ENCODE results near the gene LIN7A.

LIN7A gene, protein sequence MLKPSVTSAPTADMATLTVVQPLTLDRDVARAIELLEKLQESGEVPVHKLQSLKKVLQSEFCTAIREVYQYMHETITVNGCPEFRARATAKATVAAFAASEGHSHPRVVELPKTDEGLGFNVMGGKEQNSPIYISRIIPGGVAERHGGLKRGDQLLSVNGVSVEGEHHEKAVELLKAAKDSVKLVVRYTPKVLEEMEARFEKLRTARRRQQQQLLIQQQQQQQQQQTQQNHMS

DNA sequence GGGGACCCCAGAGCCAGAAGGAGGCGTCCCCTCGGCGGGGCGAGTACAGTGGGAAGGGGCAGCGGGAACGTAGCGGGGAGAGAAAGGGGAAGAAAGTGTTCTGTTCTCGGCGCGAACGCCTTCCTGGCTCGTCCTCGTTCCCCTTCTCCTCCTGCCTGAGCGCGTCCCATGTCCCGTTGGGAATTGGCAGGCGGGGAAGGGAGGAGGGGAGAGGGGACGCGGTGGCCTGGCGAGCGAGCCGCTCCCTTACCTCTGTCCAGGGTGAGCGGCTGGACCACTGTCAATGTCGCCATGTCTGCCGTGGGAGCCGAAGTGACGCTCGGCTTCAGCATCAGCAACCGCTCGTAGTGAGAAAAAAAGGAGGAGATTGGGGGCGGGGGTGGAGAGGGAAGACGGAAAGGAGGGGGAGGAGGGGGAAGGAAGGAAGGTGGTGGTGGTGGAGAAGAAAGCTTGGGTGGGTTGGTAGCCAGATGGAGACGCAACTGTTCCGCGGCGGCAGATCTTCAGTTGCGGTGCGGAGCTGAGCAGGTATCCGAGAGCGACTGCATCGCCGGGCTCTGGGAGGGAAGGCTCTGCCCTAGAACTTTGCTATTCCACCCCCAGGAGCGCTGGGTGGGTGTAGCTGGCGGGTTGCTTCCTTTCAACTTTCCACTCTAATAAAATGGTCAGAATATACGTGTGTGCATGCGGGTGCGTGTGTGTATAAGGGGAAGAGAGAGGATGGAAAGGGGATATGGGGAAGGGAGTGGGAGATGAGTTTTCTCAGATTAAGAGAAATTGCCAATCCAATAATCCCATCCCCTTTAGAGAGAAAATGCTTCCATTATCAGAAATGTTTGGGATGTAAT lies at the start of gene LIN7A:
LIN7A (minus strand) TSS at position 544 of the 848 bp plus-strand sequence; CDS start at position 332, 212 bp downstream.
- DNase-seq (ENCODE audit: low read depth in 1 of 2, low spot score in 1 of 2) = no peak

DNA sequence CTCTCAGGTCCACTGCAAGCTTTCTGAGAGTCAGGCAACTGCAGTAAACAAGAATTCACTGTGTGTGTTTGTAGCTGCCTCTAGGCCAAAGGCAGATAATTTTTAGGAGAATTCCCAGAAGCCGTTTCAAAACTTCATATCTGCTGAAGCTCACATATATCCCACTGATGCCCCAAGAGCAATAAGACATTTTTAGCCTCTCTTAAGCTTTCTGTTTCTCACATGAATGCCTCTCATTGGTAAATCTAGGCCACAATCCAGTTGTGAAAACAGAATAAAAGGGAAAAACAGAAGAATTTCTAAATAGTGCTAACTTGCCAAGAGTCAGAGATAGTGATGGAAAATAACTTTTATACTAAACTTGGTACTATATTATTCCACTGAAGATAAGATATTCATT lies 48.5 kb upstream of the LIN7A start:
- DNase-seq (ENCODE audit: low read depth in 1 of 2, low spot score in 1 of 2) = no peak

DNA sequence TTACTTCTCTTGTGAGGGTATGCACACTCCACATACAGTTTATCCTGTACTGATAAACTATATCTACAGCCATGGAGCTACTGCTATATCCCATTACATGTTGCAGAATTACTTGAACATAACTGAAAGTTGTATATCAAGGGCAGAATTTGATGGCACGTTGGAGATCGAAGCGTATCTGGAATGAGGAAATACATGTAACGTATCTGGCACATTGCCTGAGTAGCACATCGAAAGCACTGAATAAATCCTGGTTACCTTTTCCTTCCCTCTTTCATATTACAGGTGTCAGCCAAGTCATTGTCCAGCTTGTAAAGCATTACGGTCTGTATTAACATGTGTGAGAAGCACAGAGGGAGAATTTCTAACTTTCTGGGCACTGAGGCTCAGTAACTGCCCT lies 42.1 kb upstream of the LIN7A start:
- no peak for DNase-seq (ENCODE audit: low read depth in 1 of 2, low spot score in 1 of 2)

DNA sequence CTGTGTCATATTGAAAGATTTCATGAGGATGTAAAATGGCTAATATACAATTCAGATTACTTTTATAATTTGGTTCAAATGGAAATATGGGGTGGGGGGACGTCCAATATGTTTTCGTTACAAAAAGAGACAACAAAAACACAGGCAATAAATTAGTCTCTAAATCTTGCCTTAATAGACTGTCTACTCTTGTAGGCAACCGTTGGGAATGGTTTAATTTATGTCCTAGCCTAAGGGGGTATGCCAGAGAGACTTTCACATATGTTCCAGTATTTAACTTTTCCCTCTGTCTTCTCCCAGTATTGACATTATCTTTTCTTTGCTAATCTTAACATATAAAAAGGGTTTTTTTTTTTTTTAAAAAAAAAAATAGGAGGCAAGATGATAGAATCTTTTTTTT lies 41.5 kb upstream of the LIN7A start:
- DNase-seq (ENCODE audit: low read depth in 1 of 2, low spot score in 1 of 2) = no peak

DNA sequence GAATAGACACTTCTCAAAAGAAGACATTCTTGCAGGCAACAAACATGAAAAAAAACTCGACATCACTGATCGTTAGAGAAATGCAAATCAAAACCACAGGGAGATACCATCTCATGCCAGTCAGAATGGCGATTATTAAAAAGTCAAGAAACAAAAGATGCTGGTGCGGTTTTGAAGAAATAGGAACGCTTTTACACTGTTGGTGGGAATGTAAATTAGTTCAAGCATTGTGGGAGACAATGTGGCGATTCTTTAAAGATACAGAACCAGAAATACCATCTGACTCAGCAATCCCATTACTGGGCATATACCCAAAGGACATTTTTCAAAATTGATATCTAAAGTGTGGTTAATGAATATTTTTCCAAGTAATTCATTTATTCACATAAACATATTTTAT lies 39.6 kb upstream of the LIN7A start:
- DNase-seq (ENCODE audit: low read depth in 1 of 2, low spot score in 1 of 2) = no peak

DNA sequence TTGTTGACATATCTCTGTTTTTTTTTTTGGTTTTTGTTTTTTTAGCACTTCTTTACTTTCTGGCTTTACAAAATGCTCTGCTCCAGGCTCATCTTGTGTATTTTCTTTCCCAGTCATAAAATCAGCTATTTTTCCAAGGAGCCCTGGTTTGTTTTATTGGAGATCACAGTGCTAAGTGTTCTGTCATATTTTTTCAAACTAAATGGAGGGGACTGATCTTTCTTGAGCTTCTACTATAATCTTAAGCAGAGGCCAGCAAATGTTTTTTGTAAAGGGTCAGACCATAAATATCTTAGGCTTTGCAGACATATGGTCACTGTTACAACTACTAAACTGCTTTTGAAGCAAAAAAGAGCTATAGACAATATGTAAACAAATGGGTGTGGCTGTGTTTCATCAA lies 30.6 kb upstream of the LIN7A start:
- DNase-seq (ENCODE audit: low read depth in 1 of 2, low spot score in 1 of 2) = no peak

DNA sequence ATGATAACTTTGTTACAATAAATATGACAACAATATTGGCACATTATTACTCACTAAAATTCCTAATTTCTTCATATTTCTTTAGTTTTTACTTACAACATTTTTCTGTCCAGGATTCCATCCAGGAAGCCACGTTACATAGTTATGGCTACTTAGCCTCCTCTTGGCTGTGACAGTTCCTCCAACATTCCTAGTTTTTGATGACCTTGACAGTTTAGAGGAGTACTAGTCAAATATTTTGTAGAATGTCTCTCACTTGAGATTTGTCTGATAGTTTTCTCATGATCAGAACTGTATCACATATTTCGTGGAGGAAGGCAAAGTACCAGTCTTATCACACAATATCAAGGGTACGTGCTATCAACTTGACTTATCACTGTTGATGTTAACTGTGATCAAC lies 29.8 kb upstream of the LIN7A start:
- DNase-seq (ENCODE audit: low read depth in 1 of 2, low spot score in 1 of 2) = no peak

DNA sequence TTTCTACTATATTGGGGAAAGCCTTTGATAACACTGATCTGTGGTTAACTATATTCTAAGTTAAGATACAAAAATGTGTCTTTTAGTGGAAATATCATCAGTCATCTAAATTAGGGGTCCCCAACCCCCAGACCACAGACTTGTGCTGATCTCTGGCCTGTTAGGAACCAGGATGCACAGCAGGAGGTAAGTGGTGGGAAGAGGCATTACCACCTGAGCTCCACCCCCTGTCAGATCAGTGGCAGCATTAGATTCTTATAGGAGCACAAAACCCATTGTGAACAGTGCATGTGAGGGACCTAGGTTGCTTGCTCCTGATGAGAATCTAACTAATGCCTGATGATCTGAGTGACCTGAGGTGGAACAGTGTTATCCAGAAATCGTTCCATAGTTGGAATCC lies 28.3 kb upstream of the LIN7A start:
- no peak for DNase-seq (ENCODE audit: low read depth in 1 of 2, low spot score in 1 of 2)

DNA sequence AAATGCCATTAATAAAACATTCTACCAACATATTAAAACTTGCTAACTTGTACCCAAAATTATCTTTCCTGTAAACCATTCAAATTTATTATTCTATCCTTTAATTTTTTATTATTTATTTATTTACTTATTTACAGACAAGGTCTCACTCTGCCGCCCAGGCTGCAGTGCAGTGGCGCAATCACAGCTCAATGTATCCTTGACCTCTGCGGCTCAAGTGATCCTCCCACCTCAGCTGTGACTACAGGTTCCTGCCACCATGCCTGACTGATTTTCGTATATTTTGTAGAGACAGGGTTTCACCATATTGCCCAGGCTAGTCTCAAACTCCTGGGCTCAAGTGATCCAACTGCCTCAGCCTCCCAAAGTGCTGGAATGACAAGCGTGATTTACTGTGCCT lies 20.4 kb upstream of the LIN7A start:
- DNase-seq (ENCODE audit: low read depth in 1 of 2, low spot score in 1 of 2) = no peak

DNA sequence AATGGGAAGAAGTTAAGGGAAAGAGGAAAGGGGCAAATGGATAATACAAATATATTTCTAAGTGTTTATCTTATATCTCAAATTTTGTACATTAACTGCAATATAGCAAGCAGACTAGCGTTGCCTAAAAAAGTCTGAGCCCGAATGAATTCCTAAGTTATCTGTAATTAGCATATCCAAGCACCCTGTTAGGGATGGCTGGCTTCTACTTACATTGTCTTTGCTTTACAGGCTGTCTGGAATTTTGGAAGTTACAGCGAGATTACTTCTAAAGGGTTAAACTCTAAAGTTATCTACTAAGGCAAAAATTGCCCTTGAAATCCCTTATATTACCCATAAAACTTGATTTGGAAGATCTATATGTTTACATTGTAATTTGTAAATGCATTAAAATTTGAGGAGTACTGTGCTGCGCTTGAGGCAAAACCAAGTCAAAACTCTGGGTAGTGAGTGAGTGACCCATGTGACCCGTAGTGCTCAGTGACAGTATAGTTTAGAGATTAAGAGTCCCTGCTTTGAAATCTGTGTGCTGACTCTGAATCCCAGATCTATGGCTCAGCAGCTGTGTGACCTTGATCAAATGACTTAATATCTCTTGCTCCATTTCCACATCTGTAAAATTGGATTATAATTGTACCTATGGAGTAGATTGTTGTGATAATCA lies 17.3 kb upstream of the LIN7A start:
- DNase-seq (ENCODE audit: low read depth in 1 of 2, low spot score in 1 of 2) = no peak

DNA sequence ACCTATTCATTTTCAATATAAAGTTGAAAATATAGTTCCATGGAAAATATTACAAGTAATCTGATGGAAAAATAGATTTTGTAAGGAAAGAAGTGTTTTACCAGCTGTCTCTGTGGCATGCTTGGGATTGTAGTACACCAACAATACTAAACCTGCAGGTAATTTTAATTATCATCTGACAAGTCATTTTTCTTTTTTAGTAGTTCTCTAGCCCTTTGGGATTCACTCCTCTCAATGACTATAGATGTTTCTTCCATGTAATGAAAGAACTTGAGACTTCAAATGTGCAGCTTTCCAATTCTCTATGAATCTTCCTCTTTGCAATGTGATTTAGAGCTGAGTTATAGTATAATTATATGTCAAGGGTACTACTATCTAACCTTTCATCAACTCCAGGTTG lies 14.7 kb upstream of the LIN7A start:
- no peak for DNase-seq (ENCODE audit: low read depth in 1 of 2, low spot score in 1 of 2)

DNA sequence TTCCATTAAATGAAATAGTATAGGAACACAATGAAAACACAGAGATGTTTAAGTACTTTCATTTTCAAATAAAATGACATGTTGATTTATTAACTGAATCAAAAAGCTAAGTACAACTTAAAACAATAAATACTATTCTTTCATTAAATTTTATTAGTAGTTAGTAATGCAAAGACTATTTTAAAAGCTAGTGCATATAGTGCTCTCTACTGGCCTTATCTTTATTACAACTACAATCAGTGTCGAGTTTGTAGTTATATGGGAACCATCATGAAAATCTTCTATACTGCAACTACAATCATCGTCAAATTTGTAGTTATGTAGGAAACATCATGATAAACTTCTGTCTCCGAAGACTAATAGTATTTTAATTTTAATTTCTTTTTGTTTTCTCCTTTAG lies 8.9 kb upstream of the LIN7A start:
- no peak for DNase-seq (ENCODE audit: low read depth in 1 of 2, low spot score in 1 of 2)

DNA sequence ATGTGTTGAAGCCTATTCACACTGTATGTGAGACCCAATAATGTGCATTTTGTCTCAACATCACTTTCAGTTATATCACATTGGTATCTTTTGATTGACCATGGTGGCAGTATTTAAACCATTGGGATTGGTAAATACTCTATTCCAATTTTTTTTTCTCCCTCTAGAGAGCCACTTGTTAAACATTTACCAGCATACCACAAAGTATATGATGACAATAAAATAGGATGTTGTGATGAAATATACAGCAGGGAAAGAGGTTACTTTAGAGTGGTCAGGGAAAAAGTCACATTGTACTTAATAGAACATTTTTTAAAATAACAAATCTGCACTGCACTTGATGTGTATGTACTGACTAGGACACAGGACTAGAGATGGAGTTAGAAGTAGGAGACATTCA lies 5.6 kb upstream of the LIN7A start:
- DNase-seq (ENCODE audit: low read depth in 1 of 2, low spot score in 1 of 2) = no peak

DNA sequence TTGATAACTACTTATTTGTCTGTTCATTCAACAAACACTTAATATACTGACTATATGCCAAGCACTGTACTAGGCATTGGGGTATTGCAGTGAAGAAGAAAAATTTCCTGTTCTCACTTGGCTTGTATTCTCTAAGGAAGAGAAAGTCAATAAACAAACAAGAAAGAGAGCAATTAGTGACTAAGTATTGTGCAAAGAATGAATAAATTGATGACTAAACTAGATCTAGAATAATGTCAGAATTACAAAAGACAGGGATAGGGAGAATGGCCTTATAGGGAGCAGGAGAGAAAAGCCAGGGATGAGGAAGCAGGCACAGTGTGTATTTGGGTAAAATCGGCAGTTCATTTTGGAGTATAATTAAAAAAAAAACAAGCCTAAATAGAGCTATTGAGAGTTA lies 4.2 kb upstream of the LIN7A start:
- DNase-seq (ENCODE audit: low read depth in 1 of 2, low spot score in 1 of 2) = no peak

DNA sequence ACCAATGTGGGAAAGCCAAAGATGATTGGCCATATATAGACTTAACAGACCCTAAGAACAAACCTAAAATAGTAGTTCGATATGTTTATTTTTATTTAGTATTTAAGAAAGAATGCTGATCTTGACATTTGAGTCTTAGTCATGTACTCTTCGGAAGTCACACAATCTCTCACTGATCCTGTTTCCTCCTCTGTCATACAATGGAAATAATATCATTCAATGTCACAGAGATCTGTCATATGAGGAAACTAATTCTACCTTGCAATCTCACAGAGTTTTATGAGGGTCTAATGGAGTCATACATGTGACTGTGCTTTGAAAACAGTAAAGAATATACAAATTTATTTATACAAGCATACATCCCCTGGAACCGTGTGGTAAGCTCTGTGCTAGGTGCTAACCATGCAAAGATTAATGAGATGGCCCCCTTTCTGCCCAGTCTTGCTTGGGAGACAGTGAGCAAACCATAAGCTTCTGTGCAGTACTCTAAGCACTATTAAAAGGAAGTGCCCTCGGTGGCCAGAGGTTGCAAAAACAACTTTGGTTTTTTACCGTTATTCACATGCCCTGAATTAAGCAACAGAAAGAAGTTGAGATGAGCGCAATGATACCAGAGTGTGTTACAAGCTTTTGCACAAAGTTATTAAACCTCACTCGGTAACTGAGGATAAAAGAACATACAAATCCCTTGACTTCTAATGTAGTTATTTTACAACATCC lies 1.7 kb upstream of the LIN7A start:
- DNase-seq (ENCODE audit: low read depth in 1 of 2, low spot score in 1 of 2) = no peak

DNA sequence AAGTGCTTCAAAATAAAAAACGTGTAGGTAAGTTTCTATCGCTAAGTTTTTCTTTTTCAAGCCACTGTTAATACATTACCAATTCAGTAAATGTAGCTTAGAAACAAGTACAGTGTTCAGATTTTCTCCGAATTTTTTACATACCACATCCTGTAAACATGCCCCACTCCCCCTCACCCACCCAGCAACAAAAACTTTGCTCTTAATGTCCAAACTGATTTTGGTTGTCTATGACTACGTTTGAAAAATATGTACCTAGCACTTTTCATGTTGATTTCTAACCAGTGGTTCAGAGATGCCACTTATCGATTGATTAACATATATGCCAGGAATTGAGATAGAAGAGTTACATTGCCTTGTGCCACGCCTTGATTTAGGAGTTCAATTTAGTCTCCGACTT lies 663 bp upstream of the LIN7A start:
- no peak for DNase-seq (ENCODE audit: low read depth in 1 of 2, low spot score in 1 of 2)

DNA sequence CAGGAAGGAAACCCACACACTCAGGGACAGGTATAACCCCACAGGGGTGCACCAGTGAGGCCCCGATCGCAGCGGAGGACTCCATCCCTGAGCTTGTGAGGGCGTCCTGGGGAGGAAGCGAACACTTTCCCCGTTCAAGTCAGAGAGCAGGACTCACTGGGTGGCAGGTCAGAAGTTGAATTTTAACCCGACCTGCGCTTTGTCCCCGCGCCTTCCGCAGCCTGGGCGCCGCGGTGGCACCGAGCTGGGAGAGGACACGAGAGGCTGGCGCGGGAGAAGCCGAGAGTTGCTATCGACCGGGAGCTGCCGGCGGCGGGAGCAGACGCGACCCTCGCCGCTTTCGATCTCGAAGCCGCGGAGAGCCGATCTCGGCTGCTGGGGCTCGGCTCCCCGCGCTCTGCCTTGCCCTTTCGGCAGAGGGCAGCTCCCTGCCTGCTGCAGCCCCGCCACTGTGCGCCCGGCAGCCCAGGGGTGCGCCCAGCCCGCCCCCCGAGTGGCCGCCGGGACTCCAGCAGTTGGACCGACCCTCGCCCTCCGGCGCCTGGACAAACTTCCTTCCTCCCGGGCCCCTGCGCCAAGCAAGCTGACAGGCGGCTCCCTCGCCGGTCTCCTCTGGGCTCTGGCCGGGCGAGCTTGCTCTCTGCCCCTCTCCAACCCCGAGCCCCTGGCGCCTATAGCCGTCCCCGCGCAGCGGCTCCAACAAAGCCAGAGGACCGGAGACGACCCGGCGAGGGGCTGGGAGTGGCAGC lies 918 bp downstream of the LIN7A start:
- no peak for DNase-seq (ENCODE audit: low read depth in 1 of 2, low spot score in 1 of 2)

DNA sequence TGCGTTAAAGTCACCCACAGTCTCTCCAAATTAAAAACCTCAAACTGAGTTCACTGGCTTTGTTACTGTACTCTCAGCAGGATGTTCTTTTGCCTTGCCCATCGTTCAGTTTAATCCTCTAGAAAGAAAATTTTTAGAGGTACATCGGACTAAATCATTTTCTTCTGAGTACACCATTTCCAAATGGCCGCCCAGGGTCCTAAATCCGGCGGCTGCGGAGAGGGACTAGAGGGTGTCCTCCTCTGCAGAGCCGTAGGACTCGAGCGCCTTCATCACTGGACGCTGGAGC lies 1.4 kb downstream of the LIN7A start:
- DNase-seq (ENCODE audit: low read depth in 1 of 2, low spot score in 1 of 2) = no peak

DNA sequence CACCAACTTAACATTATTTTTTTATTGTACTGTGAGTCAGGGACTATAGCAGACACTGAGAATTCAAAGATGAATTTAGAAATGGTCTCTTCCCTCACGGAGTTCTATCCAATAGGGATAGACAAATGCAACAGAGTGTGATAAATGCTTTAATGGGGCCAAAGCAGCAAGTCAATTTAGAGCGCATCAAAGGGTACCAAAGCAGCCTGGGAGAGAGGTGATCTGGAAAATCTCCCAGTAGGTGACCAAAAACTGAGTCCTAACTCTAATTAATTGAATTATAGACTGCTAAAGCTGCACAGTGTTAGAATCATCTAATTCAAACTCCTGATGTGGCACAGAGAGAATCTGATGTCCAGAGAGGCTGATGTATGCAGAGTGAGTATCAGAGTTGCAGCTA lies 2.6 kb downstream of the LIN7A start:
- DNase-seq (ENCODE audit: low read depth in 1 of 2, low spot score in 1 of 2) = no peak

DNA sequence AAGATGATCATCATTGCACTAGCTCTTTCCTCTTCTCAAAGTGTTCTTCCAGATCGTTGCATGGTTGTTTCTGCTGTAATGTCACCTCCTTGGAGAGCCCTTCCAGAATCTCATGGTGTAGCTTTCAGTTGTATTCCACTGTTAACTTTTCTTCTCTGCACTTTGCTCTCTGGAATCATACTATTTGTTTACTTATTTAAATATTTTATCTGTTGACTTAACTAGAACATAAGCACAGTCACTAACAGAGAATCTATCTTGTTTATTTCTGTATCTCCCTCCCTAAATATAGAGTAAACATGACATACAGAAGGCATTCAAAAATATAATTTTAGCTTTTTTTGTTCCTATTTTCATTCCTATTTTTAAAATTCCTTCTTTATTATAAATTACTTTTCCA lies 11.8 kb downstream of the LIN7A start:
- DNase-seq (ENCODE audit: low read depth in 1 of 2, low spot score in 1 of 2) = no peak

DNA sequence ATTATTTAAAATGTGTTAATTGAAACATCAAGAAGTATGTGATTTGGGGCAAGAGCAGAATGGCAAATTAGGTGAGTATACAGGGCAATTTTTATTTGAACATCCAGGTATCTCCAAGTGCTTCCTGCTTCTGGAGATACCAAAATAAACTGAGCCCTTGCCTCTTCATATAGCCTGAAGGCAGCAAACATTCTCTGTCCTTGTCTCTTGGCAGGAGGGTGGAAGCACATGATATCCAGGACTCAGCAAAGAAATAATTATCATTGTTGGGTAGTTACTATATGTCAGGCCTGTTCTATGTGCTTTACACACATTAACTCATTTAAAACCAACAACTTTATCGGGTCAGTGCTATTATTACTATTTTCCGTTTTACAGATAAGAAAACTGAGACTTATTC lies 12.5 kb downstream of the LIN7A start:
- DNase-seq (ENCODE audit: low read depth in 1 of 2, low spot score in 1 of 2) = no peak
